Medulla oblongata (tissue), 1 donor: ENCODE results near the gene DTX2.
"Not testable (repeated sequence)": the region's sequence is repeated elsewhere in the genome, so short reads cannot be mapped to it uniquely, and the experiment has no call there.

Experiments
- DNase-seq: peaks from one replicate; pipeline ENCODE4 v3.0.0-alpha.2; 2015; ENCODE audit errors: extremely low spot score

DTX2 gene

GRCh38 chr7:76443846-76444245 is 17.7 kb upstream of the DTX2 start:
- DNase-seq, result not testable (repeated sequence)

GRCh38 chr7:76445577-76446008 is 15.9 kb upstream of the DTX2 start:
- DNase-seq, result peak; percentile 38

GRCh38 chr7:76457017-76457416 is 4.5 kb upstream of the DTX2 start:
- not testable (repeated sequence) for DNase-seq

- not testable (repeated sequence) for DNase-seq
Observed at GRCh38 chr7:76458504-76458903, 3.0 kb upstream of the DTX2 start.

GRCh38 chr7:76460767-76461166 is 742 bp upstream of the DTX2 start:
- DNase-seq, result not testable (repeated sequence)

GRCh38 chr7:76462271-76462882 is 868 bp downstream of the DTX2 start:
- DNase-seq, result not testable (repeated sequence)

- DNase-seq, result not testable (repeated sequence)
Observed at GRCh38 chr7:76464959-76465358, 3.5 kb downstream of the DTX2 start.

- not testable (repeated sequence) for DNase-seq
Observed at GRCh38 chr7:76465950-76466349, 4.4 kb downstream of the DTX2 start.

GRCh38 chr7:76467743-76468404 is 6.4 kb downstream of the DTX2 start:
- DNase-seq, result not testable (repeated sequence)

GRCh38 chr7:76471556-76472221 is 10.2 kb downstream of the DTX2 start:
- peak; percentile 4 for DNase-seq

GRCh38 chr7:76473097-76473496 is 11.6 kb downstream of the DTX2 start:
- DNase-seq, result not testable (repeated sequence)

- DNase-seq, result not testable (repeated sequence)
Observed at GRCh38 chr7:76476280-76476679, 14.8 kb downstream of the DTX2 start.

- DNase-seq, result not testable (repeated sequence)
Observed at GRCh38 chr7:76476742-76477474, 15.4 kb downstream of the DTX2 start.

- DNase-seq, result not testable (repeated sequence)
Observed at GRCh38 chr7:76479628-76480027, 18.1 kb downstream of the DTX2 start.

- not testable (repeated sequence) for DNase-seq
Observed at GRCh38 chr7:76480403-76481253, 19.1 kb downstream of the DTX2 start.

- DNase-seq, result not testable (repeated sequence)
Observed at GRCh38 chr7:76482660-76483059, 21.2 kb downstream of the DTX2 start.

- DNase-seq, result not testable (repeated sequence)
Observed at GRCh38 chr7:76483081-76483480, 21.6 kb downstream of the DTX2 start.

- not testable (repeated sequence) for DNase-seq
Observed at GRCh38 chr7:76484456-76484855, 22.9 kb downstream of the DTX2 start.

- DNase-seq, result not testable (repeated sequence)
Observed at GRCh38 chr7:76485822-76486610, 24.5 kb downstream of the DTX2 start.

- not testable (repeated sequence) for DNase-seq
Observed at GRCh38 chr7:76486618-76487017, 25.1 kb downstream of the DTX2 start.
